Neural cell (in vitro differentiated cells): ENCODE measurements around the gene TRIOBP. TPM values are rescaled to one million over a fixed set of nuclear protein-coding genes. Genes with fewer than 3 reads are reported as not detected.

ENCODE experiments used
- H2AFZ ChIP-seq: fragments of 200-600, 300-800 bp; sonication (generic), shearing (Covaris generic); 2 replicates; pipeline ENCODE4 v1.6.0; 2014; ENCODE audit warnings: low read depth, mild to moderate bottlenecking, antibody characterized with exemption, low read length, moderate library complexity
- H3F3A ChIP-seq: fragments of 200-600 bp; shearing (Covaris generic); 2 replicates; pipeline ENCODE4 v1.6.1; 2016; ENCODE audit warnings: mild to moderate bottlenecking, moderate library complexity, mixed read lengths, antibody characterized with exemption, low read length; ENCODE audit not compliant: insufficient read depth, poor library complexity, severe bottlenecking
- H3K27ac ChIP-seq: fragments of 200-600, 300-800 bp; sonication (generic), shearing (Covaris generic); 2 replicates; pipeline ENCODE4 v1.5.1; 2014; ENCODE audit warnings: mild to moderate bottlenecking, low read length, moderate library complexity
- H3K27me3 ChIP-seq: fragments of 300-800, 200-600 bp; sonication (generic), shearing (Covaris generic); 2 replicates; pipeline ENCODE4 v1.6.0; 2014; ENCODE audit warnings: mild to moderate bottlenecking, low read depth, low read length, moderate library complexity; ENCODE audit not compliant: insufficient read depth
- H3K36me3 ChIP-seq: fragments of 300-800, 200-600 bp; sonication (generic), shearing (Covaris generic); 2 replicates; pipeline ENCODE4 v1.5.1; 2014; ENCODE audit warnings: mild to moderate bottlenecking, antibody characterized with exemption, low read length, moderate library complexity; ENCODE audit not compliant: insufficient read depth
- H3K4me2 ChIP-seq: fragments of 300-800, 200-600 bp; sonication (generic), shearing (Covaris generic); 2 replicates; pipeline ENCODE4 v1.6.0; 2014; ENCODE audit warnings: mild to moderate bottlenecking, low read length
- H3K4me3 ChIP-seq: fragments of 300-800, 200-600 bp; sonication (generic), shearing (Covaris generic); 2 replicates; pipeline ENCODE4 v1.5.1; 2014; ENCODE audit warnings: mild to moderate bottlenecking, low read length, moderate library complexity
- H3K79me2 ChIP-seq: fragments of 200-600 bp; shearing (Covaris generic); replicated peaks from 2 replicates; pipeline ENCODE4 v1.6.0; 2014; ENCODE audit warnings: mild to moderate bottlenecking, low read length, moderate library complexity; ENCODE audit not compliant: insufficient read depth
- H3K9ac ChIP-seq: fragments of 300-800, 200-600 bp; sonication (generic), shearing (Covaris generic); 2 replicates; pipeline ENCODE4 v1.6.1; 2016; ENCODE audit warnings: mild to moderate bottlenecking, low read length, mixed read lengths
- H3K9me2 ChIP-seq: fragments of 200-600 bp; shearing (Covaris generic); 2 replicates; pipeline ENCODE4 v1.6.1; 2016; ENCODE audit warnings: mild to moderate bottlenecking, low read length, mixed read lengths; ENCODE audit not compliant: insufficient read depth
- H3K9me3 ChIP-seq: fragments of 200-600, 300-800 bp; sonication (generic), shearing (Covaris generic); 2 replicates; pipeline ENCODE4 v1.6.1; 2016; ENCODE audit warnings: mild to moderate bottlenecking, mixed run types, low read length, moderate library complexity, mixed read lengths
- H4K20me1 ChIP-seq: fragments of 200-600 bp; shearing (Covaris generic); 2 replicates; pipeline ENCODE4 v1.6.1; 2016; ENCODE audit warnings: mild to moderate bottlenecking, mixed run types; ENCODE audit not compliant: insufficient read depth
- EP300 ChIP-seq: fragments of 450-650 bp; conservative IDR thresholded peaks from 2 replicates; pipeline ENCODE4 v1.6.1; 2014; ENCODE audit warnings: antibody characterized with exemption, mild to moderate bottlenecking, moderate library complexity; ENCODE audit not compliant: poor library complexity, severe bottlenecking
- EZH2 ChIP-seq: fragments of 200-600, 300-800 bp; shearing (Covaris generic), sonication (generic); IDR thresholded peaks from 2 replicates; pipeline ENCODE4 v1.6.1; 2014; ENCODE audit warnings: antibody characterized with exemption, low read length, borderline replicate concordance, mild to moderate bottlenecking; ENCODE audit not compliant: insufficient read depth, poor library complexity, severe bottlenecking
- MXI1 ChIP-seq: fragments of 450-650 bp; conservative IDR thresholded peaks from 2 replicates; pipeline ENCODE4 v1.6.1; 2014; ENCODE audit warnings: antibody characterized with exemption, mild to moderate bottlenecking; ENCODE audit not compliant: poor library complexity, severe bottlenecking
- POLR2AphosphoS5 ChIP-seq: IDR thresholded peaks from 2 replicates; pipeline ENCODE4 v1.6.1; 2012
- RAD21 ChIP-seq: fragments of 450-650 bp; conservative IDR thresholded peaks from 2 replicates; pipeline ENCODE4 v1.6.1; 2014; ENCODE audit warnings: antibody characterized with exemption, mild to moderate bottlenecking, moderate library complexity
- REST ChIP-seq: IDR thresholded peaks from 2 replicates; pipeline ENCODE4 v1.6.1; 2012; ENCODE audit warnings: borderline replicate concordance
- SMC3 ChIP-seq: fragments of 450-650 bp; conservative IDR thresholded peaks from 2 replicates; pipeline ENCODE4 v1.6.1; 2014; ENCODE audit warnings: antibody characterized with exemption, mild to moderate bottlenecking, moderate library complexity; ENCODE audit not compliant: poor library complexity
- TAF1 ChIP-seq: IDR thresholded peaks from 2 replicates; pipeline ENCODE4 v1.6.1; 2012; ENCODE audit warnings: low read depth
- polyA plus RNA-seq: library from polyadenylated mRNA; depleted of rRNA; stranded (reverse); fragments of >200 nt; gene quantifications from 2 replicates; pipeline ENCODE4 v1.2.3, GENCODE V29; 2014
- TF ChIP-seq, protein P1 (sequence below): fragments of 450-650 bp; IDR thresholded peaks from 2 replicates; pipeline ENCODE4 v1.5.1; 2014; ENCODE audit warnings: antibody characterized with exemption, mild to moderate bottlenecking, moderate library complexity; ENCODE audit not compliant: poor library complexity, severe bottlenecking

The TRIOBP gene
- polyA plus RNA-seq, 1 donor from 2014 or later = 16.2 TPM

DNA sequence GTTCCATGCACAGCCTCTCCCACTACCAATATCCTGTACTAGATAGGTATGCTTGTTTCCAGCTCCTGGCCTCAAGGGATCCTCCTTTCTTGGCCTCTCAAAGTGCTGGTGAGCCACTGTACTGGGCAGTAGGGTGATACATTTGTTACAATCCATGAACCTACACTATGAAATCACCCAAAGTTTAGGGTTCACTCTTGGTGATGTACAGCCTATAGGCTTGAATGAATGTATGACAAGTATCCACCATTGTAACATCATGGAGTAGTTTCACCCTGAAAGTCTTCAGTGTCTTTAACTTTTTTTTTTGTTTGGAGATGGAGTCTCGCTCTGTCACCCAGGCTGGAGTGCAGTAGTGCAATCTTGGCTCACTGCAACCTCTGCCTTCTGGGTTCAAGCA, 31.8 kb downstream of the TRIOBP start:
- H3K4me3 ChIP-seq = no peak overlapping the region
- no peaks in the 10 kb centered on the region for H3K27me3 ChIP-seq
- H3K79me2 ChIP-seq = no peaks in the 10 kb centered on the region
- no peaks in the 10 kb centered on the region for H3K36me3 ChIP-seq
- H4K20me1 ChIP-seq = no peaks in the 10 kb centered on the region
- no peaks in the 10 kb centered on the region for H3K9me3 ChIP-seq
- no peak overlapping the region for H3K9ac ChIP-seq
- H3K27ac ChIP-seq = no peak overlapping the region
- no peak for TF ChIP-seq TAF1
- TF ChIP-seq RAD21 = no peak
- TF ChIP-seq EZH2 = no peak
- TF ChIP-seq, protein P1, sequence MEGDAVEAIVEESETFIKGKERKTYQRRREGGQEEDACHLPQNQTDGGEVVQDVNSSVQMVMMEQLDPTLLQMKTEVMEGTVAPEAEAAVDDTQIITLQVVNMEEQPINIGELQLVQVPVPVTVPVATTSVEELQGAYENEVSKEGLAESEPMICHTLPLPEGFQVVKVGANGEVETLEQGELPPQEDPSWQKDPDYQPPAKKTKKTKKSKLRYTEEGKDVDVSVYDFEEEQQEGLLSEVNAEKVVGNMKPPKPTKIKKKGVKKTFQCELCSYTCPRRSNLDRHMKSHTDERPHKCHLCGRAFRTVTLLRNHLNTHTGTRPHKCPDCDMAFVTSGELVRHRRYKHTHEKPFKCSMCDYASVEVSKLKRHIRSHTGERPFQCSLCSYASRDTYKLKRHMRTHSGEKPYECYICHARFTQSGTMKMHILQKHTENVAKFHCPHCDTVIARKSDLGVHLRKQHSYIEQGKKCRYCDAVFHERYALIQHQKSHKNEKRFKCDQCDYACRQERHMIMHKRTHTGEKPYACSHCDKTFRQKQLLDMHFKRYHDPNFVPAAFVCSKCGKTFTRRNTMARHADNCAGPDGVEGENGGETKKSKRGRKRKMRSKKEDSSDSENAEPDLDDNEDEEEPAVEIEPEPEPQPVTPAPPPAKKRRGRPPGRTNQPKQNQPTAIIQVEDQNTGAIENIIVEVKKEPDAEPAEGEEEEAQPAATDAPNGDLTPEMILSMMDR = no peak
- no peak for TF ChIP-seq REST
- no peak for TF ChIP-seq POLR2AphosphoS5
- no peak for TF ChIP-seq MXI1
- no peaks in the 10 kb centered on the region for H3F3A ChIP-seq
- no peak overlapping the region for H3K4me2 ChIP-seq
- no peaks in the 10 kb centered on the region for H3K9me2 ChIP-seq
- H2AFZ ChIP-seq = no peak overlapping the region

DNA sequence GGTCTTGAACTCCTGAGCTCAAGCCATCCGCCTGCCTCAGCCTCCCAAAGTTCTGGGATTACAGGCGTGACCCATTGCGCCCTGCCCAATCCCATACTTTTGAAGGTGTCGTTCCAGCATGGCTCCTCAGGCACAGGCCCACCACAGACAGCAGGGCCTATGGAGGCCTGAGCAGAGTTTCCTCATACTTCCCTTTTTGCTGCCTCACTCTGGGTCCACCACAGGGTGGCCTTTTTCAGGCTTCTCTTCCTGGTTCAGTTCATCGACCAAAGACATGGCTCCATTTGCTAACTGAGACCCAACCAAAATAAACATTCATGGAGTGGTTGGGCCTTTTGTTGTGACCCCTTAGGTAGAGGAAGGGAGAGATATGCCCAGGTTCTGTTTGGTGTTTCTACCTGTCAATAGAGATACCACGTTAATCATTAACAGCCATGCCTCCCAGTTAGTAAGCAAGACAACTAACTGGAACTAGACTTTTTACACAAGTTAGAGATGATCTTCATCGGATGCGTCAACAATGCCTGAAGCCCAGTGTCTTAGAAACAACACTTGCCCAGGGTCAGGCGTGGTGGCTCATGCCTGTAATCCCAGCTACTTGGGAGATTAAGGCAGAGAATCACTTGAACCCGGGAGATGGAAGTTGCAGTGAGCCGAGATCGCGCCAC, 35.1 kb downstream of the TRIOBP start:
- H2AFZ ChIP-seq = no peak overlapping the region
- TF ChIP-seq REST (no peak), POLR2AphosphoS5 (no peak), EP300 (no peak), EZH2 (no peak), MXI1 (no peak), TAF1 (no peak), RAD21 (no peak), SMC3 (no peak)
- TF ChIP-seq, protein P1 = no peak
- H3K36me3 ChIP-seq = no peaks in the 10 kb centered on the region
- H3K4me2 ChIP-seq = no peak overlapping the region
- H3K9me2 ChIP-seq = no peaks in the 10 kb centered on the region
- no peaks in the 10 kb centered on the region for H4K20me1 ChIP-seq
- no peaks in the 10 kb centered on the region for H3K27me3 ChIP-seq
- H3K9ac ChIP-seq = no peak overlapping the region
- H3K79me2 ChIP-seq = no peaks in the 10 kb centered on the region
- H3K9me3 ChIP-seq = no peaks in the 10 kb centered on the region
- H3K4me3 ChIP-seq = no peak overlapping the region
- no peaks in the 10 kb centered on the region for H3F3A ChIP-seq
- no peak overlapping the region for H3K27ac ChIP-seq
